KMS-11 (cell line): ENCODE data around the gene RAD51B.

Experiments used
- H2AFZ ChIP-seq: fragments of 200-600 bp; sonication (generic); 2 replicates; pipeline ENCODE4 v1.6.1; 2016; ENCODE audit warnings: antibody characterized with exemption, mixed run types, low read depth
- H3K27ac ChIP-seq: fragments of 200-600 bp; sonication (generic); 2 replicates; pipeline ENCODE4 v1.6.1; 2016; ENCODE audit warnings: mild to moderate bottlenecking, mixed run types
- H3K27me3 ChIP-seq: fragments of 200-600 bp; sonication (generic); 2 replicates; pipeline ENCODE4 v1.6.1; 2017; ENCODE audit warnings: mild to moderate bottlenecking, low read depth, mixed run types, moderate library complexity; ENCODE audit not compliant: insufficient read depth
- H3K36me3 ChIP-seq: fragments of 200-600 bp; sonication (generic); 2 replicates; pipeline ENCODE4 v1.6.1; 2017; ENCODE audit warnings: mild to moderate bottlenecking, mixed run types; ENCODE audit not compliant: insufficient read depth
- H3K4me1 ChIP-seq: fragments of 200-600 bp; sonication (generic); 2 replicates; pipeline ENCODE4 v1.6.1; 2016; ENCODE audit warnings: mild to moderate bottlenecking, low read depth, mixed run types; ENCODE audit not compliant: poor library complexity, severe bottlenecking
- H3K4me2 ChIP-seq: fragments of 200-600 bp; sonication (generic); 2 replicates; pipeline ENCODE4 v1.7.0; 2016; ENCODE audit warnings: mild to moderate bottlenecking, mixed run types
- H3K4me3 ChIP-seq: fragments of 200-600 bp; sonication (generic); IDR thresholded peaks from 2 replicates; pipeline ENCODE4 v1.6.1; 2017; ENCODE audit warnings: low read depth, low read length, mixed read lengths; ENCODE audit not compliant: insufficient read depth
- H3K79me2 ChIP-seq: fragments of 200-600 bp; sonication (generic); 2 replicates; pipeline ENCODE4 v1.6.1; 2016; ENCODE audit warnings: low read depth, mixed run types; ENCODE audit not compliant: insufficient read depth
- H3K9ac ChIP-seq: fragments of 200-600 bp; sonication (generic); 2 replicates; pipeline ENCODE4 v1.6.1; 2016; ENCODE audit warnings: mild to moderate bottlenecking, mixed run types
- H4K20me1 ChIP-seq: fragments of 200-600 bp; sonication (generic); 2 replicates; pipeline ENCODE4 v1.6.1; 2016; ENCODE audit warnings: mild to moderate bottlenecking, mixed run types; ENCODE audit not compliant: insufficient read depth
- CTCF ChIP-seq: fragments of 200-600 bp; sonication (generic); conservative IDR thresholded peaks from 2 replicates; pipeline ENCODE4 v1.6.1; 2017; ENCODE audit warnings: low read depth, mild to moderate bottlenecking, antibody characterized with exemption, low read length, moderate library complexity, mixed read lengths

RAD51B gene

GRCh38 chr14:68362846-68363245, 543.3 kb downstream of the RAD51B start:
- Histone ChIP-seq H3K27me3 (no peaks in the 10 kb centered on the region), H3K4me2 (no peak overlapping the region), H3K9ac (no peak overlapping the region), H2AFZ (no peak overlapping the region), H3K4me3 (no peak overlapping the region), H4K20me1 (no peaks in the 10 kb centered on the region), H3K79me2 (no peaks in the 10 kb centered on the region), H3K4me1 (no peaks in the 10 kb centered on the region), H3K27ac (no peak overlapping the region), H3K36me3 (no peaks in the 10 kb centered on the region)
- no peak for TF ChIP-seq CTCF

- H3K4me1 ChIP-seq, result peaks cover 1% of the 10 kb centered on the region
- no peak for TF ChIP-seq CTCF
- H3K9ac ChIP-seq, result no peak overlapping the region
- H3K4me2 ChIP-seq, result no peak overlapping the region
- H3K36me3 ChIP-seq, result no peaks in the 10 kb centered on the region
- no peaks in the 10 kb centered on the region for H3K79me2 ChIP-seq
- no peak overlapping the region for H3K27ac ChIP-seq
- H4K20me1 ChIP-seq, result no peaks in the 10 kb centered on the region
- no peaks in the 10 kb centered on the region for H3K27me3 ChIP-seq
- no peak overlapping the region for H3K4me3 ChIP-seq
- H2AFZ ChIP-seq, result no peak overlapping the region
These were observed 543.9 kb downstream of the RAD51B start for GRCh38 chr14:68363466-68363842.

- Histone ChIP-seq H3K4me2 (no peak overlapping the region), H3K27me3 (no peaks in the 10 kb centered on the region), H3K9ac (no peak overlapping the region), H3K4me1 (peaks cover 8% of the 10 kb centered on the region), H3K27ac (no peak overlapping the region), H2AFZ (no peak overlapping the region), H3K4me3 (no peak overlapping the region), H3K36me3 (no peaks in the 10 kb centered on the region), H3K79me2 (no peaks in the 10 kb centered on the region), H4K20me1 (no peaks in the 10 kb centered on the region)
- TF ChIP-seq CTCF, result no peak
These were observed 544.5 kb downstream of the RAD51B start for GRCh38 chr14:68363843-68364767.

DNA sequence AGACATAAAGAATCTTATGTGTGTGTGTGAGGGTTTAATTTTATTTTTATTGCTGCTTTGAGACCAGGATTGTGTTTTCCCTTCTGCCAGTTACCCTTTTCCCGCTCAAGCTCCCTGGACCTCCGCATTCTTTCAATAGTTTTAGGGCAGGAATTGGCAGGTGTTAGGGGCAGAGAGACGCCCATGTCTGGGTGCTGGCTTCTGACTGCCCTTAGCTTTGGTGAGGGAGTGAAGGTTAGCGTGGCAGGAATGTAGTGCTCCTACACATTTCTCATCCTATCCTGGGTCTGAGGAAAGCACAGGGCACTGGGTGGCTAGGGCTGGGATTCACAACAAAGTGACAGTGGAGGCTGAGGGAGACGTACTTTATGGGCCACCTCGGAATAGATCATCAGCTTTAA, 545.2 kb downstream of the RAD51B start:
- H2AFZ ChIP-seq, result no peak overlapping the region
- no peak overlapping the region for H3K4me2 ChIP-seq
- H3K4me1 ChIP-seq, result peaks cover 15% of the 10 kb centered on the region
- H3K27me3 ChIP-seq, result no peaks in the 10 kb centered on the region
- no peak overlapping the region for H3K27ac ChIP-seq
- no peaks in the 10 kb centered on the region for H3K79me2 ChIP-seq
- H4K20me1 ChIP-seq, result no peaks in the 10 kb centered on the region
- H3K4me3 ChIP-seq, result no peak overlapping the region
- no peak for TF ChIP-seq CTCF
- H3K36me3 ChIP-seq, result no peaks in the 10 kb centered on the region
- no peak overlapping the region for H3K9ac ChIP-seq
